Caco-2 (cell line): Measurements from ENCODE around the gene SLC6A2. TPM values are rescaled to one million over a fixed set of nuclear protein-coding genes. Genes with fewer than 3 reads are reported as not detected.

Experiments used
- BruUV-seq: library from RNA; stranded (reverse); fragments of 400-500 nt; replicated peaks from 2 replicates; lab custom pipeline; 2021; lab: Mats Ljungman, UMichigan
- CTCF ChIA-PET: fragments of 300-600 bp; sonication (Branson Sonifier 250); formaldehyde crosslinking; loops from one replicate; lab custom pipeline; 2022; ENCODE audit warnings: antibody characterized with exemption; lab: Charles Lee
- POLR2A ChIA-PET: fragments of 300-600 bp; sonication (Branson Sonifier 250); formaldehyde crosslinking; loops from one replicate; lab custom pipeline; 2022; ENCODE audit warnings: antibody characterized with exemption; lab: Charles Lee
- DNase-seq, 2 experiments: peaks; one replicate each; pipeline versions ENCODE4 v3.0.0 to v3.0.0-alpha.2; 2020 to 2022
- H3K27me3 ChIP-seq: replicated peaks from 2 replicates; pipeline ENCODE4 v1.6.0; 2011; ENCODE audit warnings: low read length; ENCODE audit not compliant: control insufficient read depth, insufficient read depth
- H3K36me3 ChIP-seq: 2 replicates; pipeline ENCODE4 v1.5.1; 2011; ENCODE audit warnings: low read length; ENCODE audit not compliant: control insufficient read depth, insufficient read depth
- H3K4me1 ChIP-seq: fragments of 250-450 bp; sonication (Bioruptor Pico); 2 replicates; pipeline ENCODE4 v1.5.1; 2020; ENCODE audit warnings: mild to moderate bottlenecking
- H3K4me3 ChIP-seq: 2 replicates; pipeline ENCODE4 v1.5.1; 2011; ENCODE audit warnings: low read depth, mild to moderate bottlenecking, control low read depth, low read length
- H3K9me3 ChIP-seq: fragments of 250-450 bp; sonication (Bioruptor Pico); 2 replicates; pipeline ENCODE4 v1.5.1; 2020; ENCODE audit warnings: mild to moderate bottlenecking, moderate library complexity
- H3K27ac Mint-ChIP-seq: one replicate; pipeline ENCODE4 v1.8.0; 2022; ENCODE audit warnings: mixed read lengths; ENCODE audit not compliant: unreplicated experiment
- H3K27me3 Mint-ChIP-seq: one replicate; pipeline ENCODE4 v1.8.0; 2022; ENCODE audit warnings: mixed read lengths; ENCODE audit not compliant: insufficient read depth, unreplicated experiment
- H3K36me3 Mint-ChIP-seq: one replicate; pipeline ENCODE4 v1.8.0; 2022; ENCODE audit warnings: mild to moderate bottlenecking, mixed read lengths; ENCODE audit not compliant: insufficient read depth, unreplicated experiment
- H3K4me1 Mint-ChIP-seq: one replicate; pipeline ENCODE4 v1.8.0; 2022; ENCODE audit warnings: low read depth, mixed read lengths; ENCODE audit not compliant: unreplicated experiment
- H3K4me3 Mint-ChIP-seq: one replicate; pipeline ENCODE4 v1.8.0; 2022; ENCODE audit warnings: mild to moderate bottlenecking, moderate library complexity, mixed read lengths; ENCODE audit not compliant: unreplicated experiment
- H3K9me3 Mint-ChIP-seq: one replicate; pipeline ENCODE4 v1.8.0; 2022; ENCODE audit warnings: mixed read lengths; ENCODE audit not compliant: unreplicated experiment
- CTCF ChIP-seq, 2 experiments: fragments of 200-600 bp in 1 of 2; IDR thresholded peaks; 1 replicate in 1 of 2; 2 replicates in 1 of 2; pipeline versions ENCODE4 v1.5.1 to v1.8.0; 2011 to 2022; ENCODE audit warnings: antibody characterized with exemption in 1 of 2, control low read depth in 1 of 2, inconsistent platforms in 1 of 2, low read depth in 1 of 2, low read length in 1 of 2, mild to moderate bottlenecking in 1 of 2, moderate library complexity in 1 of 2; ENCODE audit not compliant: insufficient read depth in 1 of 2, severe bottlenecking in 1 of 2, unreplicated experiment in 1 of 2
- intact Hi-C: fragments of 100-400 bp; cut with micrococcal nuclease; formaldehyde crosslinking; loops from one replicate; pipeline ENCODE4 v1.10.0; 2022; ENCODE audit not compliant: unreplicated experiment
- total RNA-seq: library from RNA; stranded (reverse); gene quantifications from 2 replicates; pipeline ENCODE4 v1.2.3, GENCODE V29; 2022

Gene SLC6A2
- total RNA-seq, 1 experiment from 2014 or later, result not detected

- H3K4me3 Mint-ChIP-seq, result no peak overlapping the region
- no peak overlapping the region for H3K27ac Mint-ChIP-seq
- no peaks in the 10 kb centered on the region for H3K27me3 ChIP-seq
- H3K36me3 Mint-ChIP-seq, result no peaks in the 10 kb centered on the region
- intact Hi-C loops, result no loop called here
- no peak for TF ChIP-seq CTCF (IDR thresholded peaks at IDR 0.05; ENCODE audit: insufficient read depth in 1 of 2, low read depth in 1 of 2, low read length in 1 of 2, severe bottlenecking in 1 of 2, unreplicated experiment in 1 of 2)
- H3K4me1 Mint-ChIP-seq, result no peaks in the 10 kb centered on the region
- H3K4me3 ChIP-seq, result no peak overlapping the region
- POLR2A ChIA-PET, result no interaction called here
- H3K27me3 Mint-ChIP-seq, result peaks cover 10% of the 10 kb centered on the region
- CTCF ChIA-PET, result interaction anchor here (0.7 to 1.4 kb wide), 2 partner anchors 150 to 234 kb away, joined by 5 read pairs; no protein-coding TSS in a partner anchor
- no peaks in the 10 kb centered on the region for H3K9me3 Mint-ChIP-seq
- no peaks in the 10 kb centered on the region for H3K36me3 ChIP-seq
- H3K4me1 ChIP-seq, result no peaks in the 10 kb centered on the region
- BruUV-seq, result no TSS peak
- H3K9me3 ChIP-seq, result no peaks in the 10 kb centered on the region
- no peak for DNase-seq
Observed at GRCh38 chr16:55698946-55699345, 43.2 kb downstream of the SLC6A2 start.

GRCh38 chr16:55699616-55700015 is 43.8 kb downstream of the SLC6A2 start:
- no peaks in the 10 kb centered on the region for H3K27me3 ChIP-seq
- ChIA-PET POLR2A (no interaction called here), CTCF (interaction anchor here (1.4 kb wide), 1 partner anchor 235 kb away, joined by 5 read pairs; no protein-coding TSS in a partner anchor)
- no peaks in the 10 kb centered on the region for H3K4me1 Mint-ChIP-seq
- no peaks in the 10 kb centered on the region for H3K9me3 Mint-ChIP-seq
- peaks cover 7% of the 10 kb centered on the region for H3K27me3 Mint-ChIP-seq
- no peaks in the 10 kb centered on the region for H3K4me1 ChIP-seq
- H3K4me3 ChIP-seq, result no peak overlapping the region
- no peaks in the 10 kb centered on the region for H3K9me3 ChIP-seq
- no peak overlapping the region for H3K4me3 Mint-ChIP-seq
- no peak overlapping the region for H3K27ac Mint-ChIP-seq
- intact Hi-C loops, result loop anchor here (5.0 kb wide), 1 partner anchor 52 kb away; no protein-coding TSS in a partner anchor
- no peaks in the 10 kb centered on the region for H3K36me3 ChIP-seq
- no peak for TF ChIP-seq CTCF (IDR thresholded peaks at IDR 0.05; ENCODE audit: insufficient read depth in 1 of 2, low read depth in 1 of 2, low read length in 1 of 2, severe bottlenecking in 1 of 2, unreplicated experiment in 1 of 2)
- no peaks in the 10 kb centered on the region for H3K36me3 Mint-ChIP-seq
- BruUV-seq, result no TSS peak
- DNase-seq, result no peak

- POLR2A ChIA-PET, result no interaction called here
- H3K36me3 Mint-ChIP-seq, result no peaks in the 10 kb centered on the region
- Histone ChIP-seq H3K9me3 (no peaks in the 10 kb centered on the region), H3K36me3 (no peaks in the 10 kb centered on the region), H3K4me3 (no peak overlapping the region), H3K27me3 (no peaks in the 10 kb centered on the region), H3K4me1 (no peaks in the 10 kb centered on the region)
- no peak overlapping the region for H3K4me3 Mint-ChIP-seq
- H3K4me1 Mint-ChIP-seq, result no peaks in the 10 kb centered on the region
- no peaks in the 10 kb centered on the region for H3K9me3 Mint-ChIP-seq
- intact Hi-C loops, result loop anchor here (5.0 kb wide), 1 partner anchor 53 kb away; no protein-coding TSS in a partner anchor
- CTCF ChIA-PET, result interaction anchor here (1.4 kb wide), 1 partner anchor 235 kb away, joined by 5 read pairs; no protein-coding TSS in a partner anchor
- no peak for TF ChIP-seq CTCF (IDR thresholded peaks at IDR 0.05; ENCODE audit: insufficient read depth in 1 of 2, low read depth in 1 of 2, low read length in 1 of 2, severe bottlenecking in 1 of 2, unreplicated experiment in 1 of 2)
- no TSS peak for BruUV-seq
- DNase-seq, result no peak
- no peak overlapping the region for H3K27ac Mint-ChIP-seq
- peaks cover 6% of the 10 kb centered on the region for H3K27me3 Mint-ChIP-seq
Observed at GRCh38 chr16:55700067-55700466, 44.3 kb downstream of the SLC6A2 start.
